NCI-H2107 (cell line): Measurements from ENCODE around the gene HOXB6.

ENCODE experiments used
- DNase-seq: peaks from one replicate; lab custom pipeline; 2025; lab: John Stamatoyannopoulos, UW

Gene HOXB6

DNA sequence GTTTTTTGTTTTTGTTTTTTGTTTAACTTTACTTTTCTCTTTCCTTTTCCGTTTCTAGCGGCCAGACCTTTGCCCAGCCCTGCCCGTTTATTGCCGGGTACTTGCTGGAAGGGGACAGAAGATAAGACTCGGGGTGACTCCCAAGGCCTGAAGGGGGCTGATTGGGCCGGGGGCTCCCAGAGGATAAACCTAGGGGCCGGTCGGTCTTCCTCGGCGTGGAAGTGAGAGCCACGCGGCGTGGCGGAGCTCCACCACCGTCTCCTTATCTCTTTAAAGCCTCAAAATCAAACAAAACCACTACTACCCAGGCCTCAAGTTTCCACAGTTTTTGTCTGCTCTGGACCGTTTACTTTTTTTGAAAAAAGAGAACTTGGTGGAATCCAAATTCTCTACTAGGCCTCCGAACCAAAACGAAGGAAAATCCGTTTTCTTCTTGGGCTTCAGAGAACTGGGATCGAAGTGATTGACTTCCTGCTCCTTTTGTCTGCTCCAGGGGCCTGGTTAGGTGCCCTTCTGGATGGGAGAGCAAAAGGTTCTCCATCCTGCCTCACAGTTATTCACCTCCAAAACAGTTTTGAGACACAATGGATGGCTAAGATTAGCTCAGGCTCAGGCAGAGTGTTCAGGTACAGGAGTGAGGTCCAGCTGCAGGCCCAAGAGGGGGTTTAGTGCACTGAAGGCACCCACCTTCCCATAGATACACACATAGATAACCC, 29.9 kb upstream of the HOXB6 start:
- no peak for DNase-seq

DNA sequence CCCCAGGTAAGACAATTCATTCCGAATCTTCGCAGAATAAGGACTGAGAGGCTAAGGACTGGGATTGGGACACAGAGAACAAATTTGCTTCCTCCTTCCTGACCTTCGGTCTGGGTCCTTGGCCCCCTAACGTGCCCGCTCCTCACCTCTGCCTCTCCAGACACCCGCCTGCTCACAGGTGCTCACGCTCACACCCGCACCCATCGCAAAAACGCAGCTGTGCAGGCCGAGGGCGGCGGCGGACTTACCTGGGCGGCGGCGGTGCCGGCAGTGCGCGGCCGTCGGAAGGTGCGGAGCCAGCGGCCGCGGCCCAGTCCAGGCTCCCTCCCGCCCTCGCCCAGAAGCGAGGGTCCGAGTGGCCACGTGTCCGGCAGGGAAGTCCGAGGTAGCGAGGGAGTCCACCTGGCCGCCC, 28.5 kb upstream of the HOXB6 start:
- DNase-seq = no peak

DNA sequence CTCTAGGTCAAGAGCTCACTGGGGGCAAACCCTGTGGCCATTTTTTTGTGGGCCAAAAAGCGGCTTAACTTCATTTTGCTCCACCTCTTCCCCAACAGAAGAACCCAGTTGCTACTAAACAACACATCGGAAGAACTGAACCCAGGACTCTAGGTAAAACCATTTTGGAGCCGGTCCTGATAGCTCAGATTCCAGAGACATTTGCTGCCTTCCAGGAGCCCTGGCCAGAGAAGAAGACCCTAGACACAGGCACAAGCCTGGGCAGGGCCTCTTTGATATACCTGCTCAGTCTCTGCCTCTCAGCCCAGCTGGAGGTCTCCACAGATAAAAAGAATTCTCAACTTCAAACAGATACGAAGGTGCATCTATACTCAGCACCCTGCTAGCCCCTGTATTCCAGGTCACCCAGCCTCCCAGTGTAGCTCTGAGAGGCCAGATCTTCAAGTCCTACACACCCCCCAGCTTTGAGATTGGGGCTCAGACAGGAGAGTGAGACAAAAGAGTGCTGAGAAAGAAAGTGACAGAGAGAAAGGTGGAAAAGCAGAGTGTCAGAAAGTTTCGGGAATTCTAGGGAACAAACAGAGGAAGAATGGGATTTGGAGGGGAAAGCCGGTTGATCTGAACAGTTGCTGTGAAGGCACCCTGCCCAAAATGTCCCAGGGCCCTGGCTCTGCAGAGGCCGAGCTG, 27.9 kb upstream of the HOXB6 start:
- no peak for DNase-seq

DNA sequence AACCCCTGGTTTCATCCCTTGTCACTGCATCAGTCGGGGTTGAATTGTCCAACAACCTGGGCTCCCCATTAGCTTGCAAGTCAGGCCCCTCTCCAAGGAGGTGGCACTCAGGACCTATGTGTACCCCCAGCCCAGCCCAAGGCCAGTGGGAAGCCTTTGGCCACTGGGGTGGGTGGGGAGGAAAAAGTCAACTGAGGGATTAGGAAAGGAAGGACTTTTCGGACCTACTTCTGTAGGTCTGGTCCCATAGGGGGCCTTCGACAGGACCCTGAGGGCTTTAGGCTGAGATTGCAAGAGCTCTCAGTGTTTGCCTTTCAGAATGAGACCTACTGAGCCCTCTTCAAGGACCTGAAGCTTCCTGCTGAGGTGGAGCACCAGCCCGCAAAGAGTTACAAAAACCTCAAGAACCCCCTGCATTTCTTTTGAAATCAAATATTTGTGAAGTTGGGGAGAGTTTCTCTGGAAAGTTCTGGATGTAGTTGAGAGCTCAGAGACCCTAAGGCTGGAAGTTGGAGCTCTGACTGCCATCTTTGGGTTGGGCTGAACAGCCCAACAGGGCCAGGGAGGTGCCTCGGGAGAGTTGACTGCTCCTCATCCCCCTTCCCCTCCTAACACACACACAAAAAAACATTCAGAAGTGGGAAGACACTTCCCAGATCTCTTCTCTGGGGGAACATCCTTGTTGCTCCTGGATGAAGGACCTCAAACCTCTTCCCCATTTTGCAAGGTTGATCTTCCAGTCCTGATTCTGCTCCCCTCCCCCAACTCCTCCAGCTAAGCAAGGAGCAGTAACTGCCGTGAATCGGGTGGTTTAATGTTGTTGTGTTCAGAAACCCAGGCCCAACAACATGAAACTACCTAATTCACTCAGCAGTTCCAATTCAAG, 27.1 kb upstream of the HOXB6 start:
- no peak for DNase-seq

DNA sequence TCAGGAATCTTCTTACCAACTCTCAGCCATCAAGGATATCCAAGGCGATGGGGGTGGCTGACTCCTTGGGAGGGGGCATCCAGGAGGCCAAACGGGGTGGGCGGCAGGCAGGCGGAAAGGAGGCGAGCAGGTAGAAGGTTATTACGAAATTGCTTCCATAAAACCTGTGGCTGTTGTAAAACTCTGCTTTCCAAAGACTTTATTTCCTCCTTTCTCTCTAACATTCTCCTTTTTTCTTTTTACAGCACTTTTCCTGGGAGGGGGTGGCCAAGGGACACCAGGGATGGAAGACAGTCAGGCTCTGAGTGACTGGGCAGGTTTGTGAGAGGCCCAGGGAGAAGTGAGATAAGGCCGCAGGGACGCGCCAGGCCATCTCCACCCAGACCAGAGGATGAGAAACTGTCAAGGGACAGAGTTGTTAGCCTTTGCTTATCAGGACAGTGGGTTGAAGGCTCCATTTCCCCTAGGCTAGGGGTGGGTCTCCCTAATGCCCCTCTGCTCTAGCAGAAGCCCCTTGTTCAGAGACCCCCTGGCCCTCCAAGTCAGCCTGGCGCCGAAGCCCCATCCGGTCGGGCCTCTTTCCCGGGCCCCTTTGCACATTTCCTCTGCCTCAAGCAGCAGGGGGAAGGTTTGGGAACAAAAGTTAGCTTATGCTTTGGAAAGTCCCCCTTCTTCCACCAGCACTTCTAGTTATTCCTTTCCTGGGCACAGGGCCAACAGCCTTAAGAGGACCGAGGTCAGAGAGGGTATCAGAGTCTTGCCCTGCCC, 26.3 kb upstream of the HOXB6 start:
- DNase-seq = no peak

DNA sequence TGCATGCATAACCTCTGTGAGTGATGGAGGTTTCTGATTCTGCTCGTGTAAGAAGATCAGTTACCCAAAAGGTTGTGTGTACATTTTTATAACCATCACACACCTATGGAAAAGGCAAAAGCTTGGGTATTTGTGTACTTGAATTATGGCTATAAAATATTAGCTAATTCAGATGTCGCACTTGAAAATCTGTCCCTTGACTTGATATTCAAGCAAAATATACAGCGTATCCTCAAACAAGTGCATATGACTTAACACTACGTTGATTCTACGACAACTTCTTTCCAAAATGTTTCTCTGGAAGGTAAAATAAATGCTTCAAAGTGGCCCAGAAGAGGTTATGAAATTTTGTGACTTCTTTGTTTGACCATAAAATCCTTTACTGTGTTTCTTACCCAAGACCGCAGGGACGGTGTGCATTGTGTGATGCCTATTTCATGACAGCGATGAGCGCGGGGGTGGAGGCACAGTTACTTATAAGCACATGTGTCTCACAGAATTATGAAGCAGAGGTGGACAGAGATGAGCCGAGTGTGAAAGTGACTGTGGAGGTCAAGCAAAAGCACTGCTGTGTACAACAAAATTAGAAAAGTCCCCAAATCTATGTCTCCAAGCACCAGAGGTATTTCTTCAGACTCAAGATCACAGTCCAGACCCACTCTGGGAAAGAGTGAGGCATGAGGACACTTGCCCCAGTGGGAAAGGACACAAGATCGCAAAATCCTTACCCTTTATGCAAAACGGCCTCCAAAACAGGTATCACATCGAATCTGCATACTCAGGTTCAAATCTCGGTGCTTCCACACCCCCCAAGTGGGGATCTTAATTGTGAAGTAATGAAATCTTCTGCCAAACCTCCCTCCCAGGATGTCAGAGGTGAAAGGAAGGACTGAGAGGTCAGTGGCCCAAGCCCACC, 25.5 kb upstream of the HOXB6 start:
- DNase-seq = no peak

DNA sequence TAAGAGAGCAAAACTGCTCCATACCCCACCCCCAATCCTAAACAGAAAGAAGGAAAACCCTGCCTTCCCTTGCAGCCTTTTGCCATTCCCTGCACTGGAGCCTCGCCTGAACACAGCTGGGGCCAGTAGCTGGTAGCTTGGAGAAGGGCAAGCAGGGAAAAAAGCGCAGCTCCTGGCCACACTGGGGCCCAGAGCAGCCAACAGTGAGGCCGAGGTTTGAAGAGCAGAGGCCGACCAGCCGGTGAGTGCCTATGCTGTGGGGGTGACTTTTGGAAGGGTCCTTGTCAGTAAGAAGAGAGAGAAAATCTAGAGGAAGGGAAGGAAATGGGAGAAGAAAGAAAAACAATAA, 24.6 kb upstream of the HOXB6 start:
- DNase-seq = no peak

DNA sequence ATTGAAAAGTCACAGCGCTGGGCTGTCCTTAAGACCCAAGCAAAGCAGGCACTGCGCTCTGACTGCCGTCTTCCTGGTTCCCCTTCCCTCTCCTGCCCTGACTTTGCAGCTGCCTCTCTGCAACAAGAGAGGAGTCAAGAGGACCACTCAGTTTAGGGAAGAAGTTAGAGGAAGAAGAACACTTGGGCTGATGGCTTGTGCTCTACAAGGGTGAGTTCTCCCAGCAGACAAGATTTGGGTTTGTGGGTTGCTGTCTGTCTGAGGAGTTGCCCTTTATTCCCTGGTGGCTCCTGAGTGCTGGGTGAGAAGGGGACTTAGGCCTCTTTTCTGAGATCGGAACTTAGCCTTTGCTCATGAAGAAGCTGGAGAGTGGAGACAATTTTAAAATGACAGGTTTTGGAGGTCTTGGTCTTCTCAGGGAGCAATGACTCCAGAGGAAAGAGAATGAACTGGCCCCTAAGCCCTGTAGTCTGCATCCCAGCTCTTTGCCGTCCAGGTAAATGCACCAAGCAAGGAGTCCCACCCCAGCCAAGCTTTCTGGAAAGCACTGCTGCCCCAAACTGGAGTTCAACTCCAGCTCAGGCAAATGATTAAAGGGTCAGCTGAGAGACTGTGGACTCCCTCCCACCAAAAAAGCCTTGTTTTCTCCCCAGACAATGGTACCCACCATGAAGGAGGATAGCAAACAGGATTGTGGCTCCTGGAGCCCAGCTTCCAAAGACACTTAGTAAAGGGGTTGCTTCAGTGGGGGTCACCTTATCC, 24.0 kb upstream of the HOXB6 start:
- DNase-seq = no peak

DNA sequence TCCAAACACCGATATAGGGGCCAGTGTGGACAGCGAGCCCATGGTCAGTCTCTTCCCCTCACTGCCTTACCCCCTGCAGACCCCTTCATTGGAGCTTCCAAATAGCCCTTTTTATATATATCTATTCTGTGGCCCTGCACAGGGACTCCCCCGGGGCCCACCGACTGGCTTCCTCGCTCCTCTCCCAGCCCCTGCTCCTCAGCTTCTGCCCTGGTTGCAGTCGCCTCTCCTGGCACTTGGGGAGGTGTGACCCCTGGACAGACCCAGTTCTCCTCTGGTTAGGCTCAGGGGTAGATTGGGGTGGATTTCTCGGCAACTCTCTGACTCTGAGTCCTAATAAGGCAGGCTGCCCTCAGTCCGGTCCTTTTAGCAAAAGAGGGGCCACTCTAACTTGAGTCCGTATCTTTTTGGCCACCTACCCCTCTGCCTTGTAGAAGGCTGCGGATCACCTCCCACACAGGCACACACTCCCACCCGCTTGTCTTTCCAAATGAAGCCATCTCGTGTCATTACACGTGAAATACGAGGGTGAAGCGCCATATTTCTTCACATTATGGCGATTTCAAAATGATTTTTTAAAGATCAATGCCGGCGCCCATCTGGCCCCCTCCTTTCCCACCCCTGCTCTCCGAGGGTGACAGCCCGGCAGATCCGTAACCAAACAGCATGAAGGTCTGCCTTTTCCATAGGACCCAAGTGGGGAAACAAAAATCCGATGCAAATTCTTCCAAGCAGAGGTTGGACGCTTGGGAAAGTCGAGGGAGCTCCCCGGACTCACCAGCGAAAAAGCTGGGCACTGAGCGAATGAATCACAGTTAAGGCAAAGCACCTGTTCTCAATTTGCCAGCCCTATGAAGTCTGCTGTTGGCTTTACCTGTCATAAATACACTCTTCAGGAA, 23.1 kb upstream of the HOXB6 start:
- no peak for DNase-seq

DNA sequence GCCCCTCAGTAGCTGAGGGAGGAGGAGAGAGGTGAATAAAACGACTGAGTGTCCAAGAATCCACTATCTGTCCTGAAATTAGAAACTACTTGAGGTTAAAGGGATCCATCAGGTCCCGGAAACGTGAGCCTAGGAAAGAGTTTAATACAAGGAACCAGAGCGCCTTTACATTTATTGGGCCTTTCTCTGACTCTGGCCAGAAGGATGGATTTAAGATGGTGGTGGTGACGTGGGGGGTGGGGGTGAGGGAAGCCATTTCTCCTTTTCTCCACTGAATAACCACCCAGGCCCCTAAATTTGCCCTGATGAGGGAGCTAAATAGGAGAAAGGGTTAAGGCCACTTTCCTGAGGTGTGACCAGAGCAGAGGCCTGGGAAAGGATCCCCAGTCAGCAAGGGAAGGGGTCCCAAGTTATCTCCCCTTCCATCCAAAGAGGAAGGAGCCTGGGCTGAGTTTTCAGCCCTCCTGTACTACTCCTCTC, 22.4 kb upstream of the HOXB6 start:
- no peak for DNase-seq

DNA sequence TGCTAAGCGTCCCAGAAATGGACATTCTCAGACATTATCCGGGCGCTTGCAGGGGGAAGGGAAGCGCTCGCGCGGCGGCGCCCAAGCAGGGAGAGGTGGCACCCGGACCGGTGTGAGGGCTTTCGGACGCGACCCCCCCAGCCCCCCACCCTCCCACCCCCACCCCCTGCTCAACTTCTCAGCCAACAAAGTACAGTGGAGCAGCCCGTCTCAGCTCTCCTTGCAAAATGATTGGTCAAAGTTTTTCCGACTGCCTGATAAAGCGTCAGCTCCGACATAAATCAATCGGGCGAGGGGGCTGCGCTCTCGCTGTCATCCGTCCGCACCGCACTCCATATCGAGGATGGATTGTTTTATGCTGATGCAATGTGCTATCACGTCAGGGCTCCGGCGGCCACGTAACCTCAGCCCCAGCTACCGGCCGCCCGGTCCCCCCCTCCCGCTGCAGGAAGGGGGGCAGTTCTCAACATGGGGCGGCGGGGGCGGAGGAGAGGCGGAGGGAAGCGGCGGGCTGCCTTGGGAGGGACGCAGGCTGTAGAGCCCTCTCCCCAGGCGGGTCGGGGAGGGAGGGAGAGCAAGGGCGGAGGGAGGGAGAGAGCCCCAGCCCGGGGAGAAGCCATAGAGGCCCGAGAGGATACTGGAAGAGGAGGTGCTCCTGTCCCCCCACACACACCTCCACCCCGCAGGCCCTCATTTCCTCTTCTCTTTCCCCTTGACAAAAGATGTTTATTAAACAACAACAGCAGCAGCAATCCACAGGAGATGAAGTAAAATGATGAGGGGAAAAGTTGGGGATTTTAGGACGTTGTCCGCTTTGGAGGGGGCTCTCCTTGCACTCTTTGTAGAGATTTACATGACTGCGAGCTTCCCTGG, 21.7 kb upstream of the HOXB6 start, which contains the start of gene HOXB9:
HOXB9 (minus strand) TSS at position 114 of the 873 bp plus-strand sequence; CDS start at position 25, 89 bp downstream.
- no peak for DNase-seq

DNA sequence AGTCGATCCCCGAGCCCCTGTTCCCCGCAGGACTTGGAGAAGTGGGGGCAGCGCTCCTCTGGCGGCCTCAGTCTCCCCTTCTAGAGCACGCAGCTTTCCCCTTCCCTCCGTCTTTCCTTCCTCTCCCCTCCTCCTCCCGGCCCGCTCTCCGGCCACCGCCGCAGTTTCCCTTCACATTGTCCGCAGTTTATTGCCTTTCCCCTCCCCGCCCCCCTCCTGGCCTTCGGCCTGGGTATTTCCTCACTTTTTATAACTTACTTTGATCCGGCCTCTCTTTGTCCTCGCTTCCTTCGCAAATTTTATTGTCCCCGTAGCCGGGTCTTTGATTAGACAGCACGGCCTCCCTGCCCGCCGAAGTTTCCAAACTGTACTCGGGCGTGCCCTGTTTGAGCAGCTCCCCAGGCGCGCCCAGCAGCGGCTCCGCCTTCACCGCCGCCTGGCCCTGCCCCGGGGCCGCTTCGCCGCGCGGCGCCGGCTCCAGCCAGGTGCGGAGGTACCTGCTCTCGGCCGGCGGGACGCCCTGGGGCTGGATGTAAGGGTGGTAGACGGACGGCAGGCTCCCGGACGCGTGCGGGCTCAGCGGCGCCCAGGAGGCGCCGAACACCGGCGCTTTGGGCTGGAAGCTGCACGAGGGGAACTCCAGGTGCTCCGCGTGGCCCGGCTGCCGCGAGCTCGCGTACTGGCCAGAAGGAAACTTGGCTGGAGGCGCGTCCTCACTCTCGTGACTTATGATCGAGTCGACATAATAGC, 20.9 kb upstream of the HOXB6 start:
- DNase-seq = no peak

DNA sequence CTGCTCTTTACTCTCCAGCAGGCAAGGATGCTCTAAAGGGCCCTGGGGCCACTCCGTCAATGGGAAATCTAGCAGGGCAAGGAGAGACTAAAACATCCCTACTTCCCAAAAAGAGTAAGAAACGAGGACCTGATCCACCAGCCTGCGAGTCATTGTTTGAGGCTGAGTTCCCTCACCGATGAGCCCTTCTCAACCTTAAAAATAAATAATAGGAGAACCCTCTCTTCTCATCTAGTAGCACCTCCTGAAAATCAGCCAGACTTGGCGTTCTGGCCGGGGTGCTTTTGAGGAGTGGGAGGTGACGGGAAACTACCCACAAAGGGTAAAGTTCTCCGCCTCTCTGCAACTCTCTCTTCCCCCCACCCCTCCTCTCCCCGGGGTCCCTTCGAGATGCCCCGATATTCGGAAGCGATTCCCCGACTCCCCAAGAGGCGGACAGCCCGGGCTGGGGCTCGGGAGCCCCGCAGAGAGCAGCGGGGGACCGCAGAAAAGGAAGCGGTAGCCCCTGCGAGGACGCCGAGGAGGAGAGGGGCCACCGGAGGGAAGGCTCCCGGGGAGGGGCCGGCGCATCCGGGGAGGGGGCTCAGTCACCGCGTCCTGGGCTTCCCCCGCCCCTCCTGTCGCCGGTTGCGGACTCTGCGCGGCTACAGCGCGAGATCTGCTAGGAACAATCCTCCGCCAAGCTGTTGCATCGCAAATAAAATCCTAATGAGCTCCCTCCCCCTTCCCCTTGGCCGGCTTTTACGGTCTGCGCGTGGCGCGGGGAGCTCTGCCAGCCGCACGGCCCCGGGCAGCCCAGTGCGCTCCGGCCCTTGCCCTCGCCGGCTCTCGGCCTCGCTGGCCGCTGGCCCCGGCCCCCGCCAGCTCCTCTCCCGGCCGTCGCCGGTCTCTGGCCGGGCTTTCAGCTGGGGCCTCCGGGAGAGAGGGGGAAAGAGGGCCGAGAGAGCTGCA, 20.0 kb upstream of the HOXB6 start:
- no peak for DNase-seq

DNA sequence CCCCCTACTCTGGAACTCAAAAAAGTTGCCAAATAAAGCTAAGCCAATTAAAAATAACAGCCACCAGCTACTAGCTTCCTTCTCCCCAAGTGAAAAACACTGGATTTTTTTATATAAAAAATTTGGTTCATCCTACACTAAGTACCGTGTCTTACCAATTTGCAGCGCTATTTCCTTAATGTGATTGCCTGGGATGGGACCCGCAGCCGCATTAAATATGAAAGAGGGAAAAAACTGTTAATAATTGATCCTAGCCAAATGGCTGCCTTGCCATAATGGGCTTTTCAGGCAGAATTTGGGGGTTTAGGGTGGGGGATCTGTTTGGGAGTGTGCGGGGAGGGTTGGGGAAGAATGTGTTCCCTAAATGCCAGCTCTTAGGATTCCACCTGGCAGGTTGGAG, 19.3 kb upstream of the HOXB6 start:
- no peak for DNase-seq

DNA sequence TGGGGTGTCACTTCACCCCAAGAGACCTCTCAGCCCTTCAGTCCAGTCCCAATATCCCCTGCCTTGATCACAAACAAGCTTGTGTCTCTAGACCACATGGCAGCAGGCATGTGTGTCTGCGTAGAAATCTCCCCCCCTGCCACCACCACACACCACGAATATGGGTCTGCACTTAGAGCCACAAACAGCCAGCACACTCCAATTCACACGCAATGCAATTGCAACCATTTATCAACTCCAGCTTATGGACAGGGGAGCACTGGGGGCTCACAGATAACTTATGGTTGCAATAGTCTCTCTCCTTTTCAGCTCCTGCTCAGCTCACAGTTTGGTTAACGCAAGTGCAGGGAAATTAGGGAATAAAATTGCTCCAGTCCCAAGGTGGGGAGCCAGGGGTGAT, 18.8 kb upstream of the HOXB6 start:
- DNase-seq = no peak

DNA sequence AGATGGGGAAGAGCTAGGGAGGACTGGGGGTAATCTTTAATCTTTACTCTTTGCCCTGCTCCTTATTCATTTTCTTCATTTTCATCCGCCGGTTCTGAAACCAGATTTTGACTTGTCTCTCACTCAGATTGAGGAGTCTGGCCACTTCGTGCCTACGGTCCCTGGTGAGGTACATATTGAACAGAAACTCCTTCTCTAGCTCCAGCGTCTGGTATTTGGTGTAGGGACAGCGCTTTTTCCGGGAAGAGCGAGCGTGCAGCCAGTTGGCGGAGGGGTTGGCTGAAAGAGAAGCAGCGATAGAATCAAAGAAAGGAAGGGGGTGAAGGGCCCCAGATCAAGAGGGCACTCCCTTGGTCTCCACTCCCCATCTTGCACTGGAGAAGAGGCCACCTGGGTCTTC, 18.1 kb upstream of the HOXB6 start:
- no peak for DNase-seq
